Liver (tissue), 9 donors: ENCODE results near the gene JAZF1. TPM values are rescaled to one million over a fixed set of nuclear protein-coding genes. Genes with fewer than 3 reads are reported as not detected.

Experiments
- DNase-seq: peaks from one replicate; pipeline ENCODE4 v3.0.0-alpha.2; 2017; ENCODE audit warnings: low spot score
- H3K27ac ChIP-seq, 2 donors: one replicate each; pipeline ENCODE4 v1.7.0; 2013; ENCODE audit warnings: inconsistent platforms in 2 of 2, low read length in 2 of 2, control low read depth in 1 of 2, low read depth in 1 of 2, mild to moderate bottlenecking in 1 of 2
- H3K27me3 ChIP-seq, 4 donors: one replicate each; pipeline versions ENCODE4 v1.6.1 to v1.7.0; 2013; ENCODE audit warnings: low read length in 3 of 4, inconsistent platforms in 1 of 4, mild to moderate bottlenecking in 1 of 4, moderate library complexity in 1 of 4; ENCODE audit not compliant: control insufficient read depth in 4 of 4, insufficient read depth in 4 of 4
- H3K36me3 ChIP-seq, 4 donors: one replicate each; pipeline versions ENCODE4 v1.6.1 to v1.7.0; 2013; ENCODE audit warnings: low read length in 3 of 4, mild to moderate bottlenecking in 3 of 4, low read depth in 1 of 4, moderate library complexity in 1 of 4; ENCODE audit not compliant: control insufficient read depth in 4 of 4, insufficient read depth in 3 of 4
- H3K4me1 ChIP-seq, 4 donors: one replicate each; pipeline versions ENCODE4 v1.6.1 to v1.7.0; 2013; ENCODE audit warnings: low read length in 3 of 4, mild to moderate bottlenecking in 3 of 4, moderate library complexity in 1 of 4; ENCODE audit not compliant: control insufficient read depth in 4 of 4, insufficient read depth in 4 of 4
- H3K4me3 ChIP-seq, 3 donors: one replicate each; pipeline versions ENCODE4 v1.6.1 to v1.7.0; 2013; ENCODE audit warnings: low read length in 3 of 3, control low read depth in 1 of 3, low read depth in 1 of 3, mild to moderate bottlenecking in 1 of 3
- H3K9ac ChIP-seq, 2 donors: one replicate each; pipeline ENCODE4 v1.7.0; 2013; ENCODE audit warnings: low read length in 2 of 2, mild to moderate bottlenecking in 2 of 2, moderate library complexity in 2 of 2, control low read depth in 1 of 2, low read depth in 1 of 2
- H3K9me3 ChIP-seq, 4 donors: one replicate each; pipeline versions ENCODE4 v1.6.1 to v1.7.0; 2013; ENCODE audit warnings: low read length in 3 of 4; ENCODE audit not compliant: control insufficient read depth in 4 of 4
- EGR1 ChIP-seq, 2 donors: IDR thresholded peaks; 2 replicates each; pipeline ENCODE4 v1.6.1; 2016 to 2018; ENCODE audit warnings: antibody characterized with exemption in 2 of 2, low read depth in 2 of 2
- FOXA1 ChIP-seq: IDR thresholded peaks from 2 replicates; pipeline ENCODE4 v1.6.1; 2016; ENCODE audit warnings: antibody characterized with exemption
- FOXA2 ChIP-seq: IDR thresholded peaks from 2 replicates; pipeline ENCODE4 v1.6.1; 2016; ENCODE audit warnings: antibody characterized with exemption
- GABPA ChIP-seq, 2 donors: IDR thresholded peaks in 1 of 2; conservative IDR thresholded peaks in 1 of 2; 2 replicates each; pipeline ENCODE4 v1.6.1; 2016; ENCODE audit warnings: antibody characterized with exemption in 2 of 2, mild to moderate bottlenecking in 1 of 2, moderate library complexity in 1 of 2
- HNF4A ChIP-seq, 2 donors: conservative IDR thresholded peaks; 2 replicates each; pipeline ENCODE4 v1.6.1; 2016; ENCODE audit warnings: antibody characterized with exemption in 2 of 2, mild to moderate bottlenecking in 2 of 2
- HNF4G ChIP-seq: IDR thresholded peaks from 2 replicates; pipeline ENCODE4 v1.6.1; 2016; ENCODE audit warnings: antibody characterized with exemption
- JUND ChIP-seq, 2 donors: IDR thresholded peaks; 2 replicates each; pipeline ENCODE4 v1.6.1; 2016; ENCODE audit warnings: antibody characterized with exemption in 2 of 2
- RAD21 ChIP-seq, 2 donors: IDR thresholded peaks; 2 replicates each; pipeline ENCODE4 v1.6.1; 2016; ENCODE audit warnings: antibody characterized with exemption in 2 of 2, mild to moderate bottlenecking in 2 of 2
- RXRA ChIP-seq, 2 donors: IDR thresholded peaks; 2 replicates each; pipeline ENCODE4 v1.6.1; 2017 to 2018; ENCODE audit warnings: antibody characterized with exemption in 2 of 2, mild to moderate bottlenecking in 1 of 2
- SP1 ChIP-seq: IDR thresholded peaks from 2 replicates; pipeline ENCODE4 v1.6.1; 2018; ENCODE audit warnings: antibody characterized with exemption, mild to moderate bottlenecking
- TAF1 ChIP-seq: conservative IDR thresholded peaks from 2 replicates; pipeline ENCODE4 v1.6.1; 2016; ENCODE audit warnings: antibody characterized with exemption, mild to moderate bottlenecking
- YY1 ChIP-seq: IDR thresholded peaks from 2 replicates; pipeline ENCODE4 v1.6.1; 2016; ENCODE audit warnings: antibody characterized with exemption, mild to moderate bottlenecking
- WGBS: extraction: QIAGEN DNeasy Blood & Tissue Kit; methylation state at CpG from one replicate; pipeline ENCODE4 v1.1.7; 2013; 5-methylcytosine and 5-hydroxymethylcytosine counted together
- polyA plus RNA-seq, 2 donors: library from polyadenylated mRNA; stranded (reverse) in 1 of 2; unstranded in 1 of 2; fragments of 200-250 nt in 1 of 2; fragments of >200 nt in 1 of 2; fragmentation: Nextera tagmentation in 1 of 2; extraction: Ambion mirVana in 1 of 2; gene quantifications; one replicate each; pipeline versions ENCODE4 v1.2.1 to v1.2.3, GENCODE V29; 2013 to 2015
- total RNA-seq, 2 donors: library from RNA; depleted of rRNA; stranded (reverse); fragments of >200 nt; gene quantifications; one replicate each; pipeline ENCODE4 v1.2.3, GENCODE V29; 2014
- TF ChIP-seq, protein P1 (sequence below): IDR thresholded peaks from 2 replicates; pipeline ENCODE4 v1.6.1; 2016; ENCODE audit warnings: antibody characterized with exemption
- TF ChIP-seq, protein P2 (sequence below): fragments of 150-350 bp; IDR thresholded peaks from 2 replicates; pipeline ENCODE4 v1.5.1; 2017; ENCODE audit warnings: improper control_type of control experiment, low read depth, low read length; ENCODE audit not compliant: missing input control
- TF ChIP-seq, protein P3 (sequence below): IDR thresholded peaks from 2 replicates; pipeline ENCODE4 v1.6.1; 2016; ENCODE audit warnings: antibody characterized with exemption
- TF ChIP-seq, protein P4 (sequence below): IDR thresholded peaks from 2 replicates; pipeline ENCODE4 v1.6.1; 2016; ENCODE audit warnings: antibody characterized with exemption, mild to moderate bottlenecking
- TF ChIP-seq, protein P5 (sequence below): IDR thresholded peaks from 2 replicates; pipeline ENCODE4 v1.6.1; 2016; ENCODE audit warnings: antibody characterized with exemption
- donor health status: healthy.
- donor health status: healthy.
- donor health status: healthy.
- donor health status: healthy.
- donor health status: healthy.

JAZF1 gene
- total and polyA plus RNA-seq, 4 donors: 2.7 to 17.8 (median 4.0) TPM

DNA sequence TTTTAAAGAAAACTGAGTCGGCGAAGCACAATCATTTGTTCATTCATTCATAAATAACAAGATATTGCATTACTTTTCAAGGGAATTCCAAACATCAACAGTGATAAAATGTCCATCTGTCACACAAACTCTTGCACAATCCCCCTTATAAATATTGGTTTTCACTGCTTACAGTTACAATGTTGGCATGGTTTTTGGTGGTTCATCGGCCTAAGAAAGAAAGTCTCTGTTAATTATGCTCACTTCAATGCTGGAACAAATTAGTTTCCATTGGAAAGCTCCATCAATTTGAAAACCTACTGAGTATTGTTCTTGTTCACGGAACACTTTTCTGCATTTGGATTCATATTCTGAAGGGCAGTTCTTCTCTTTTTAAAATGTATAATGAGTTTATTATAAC, 188.5 kb downstream of the JAZF1 start:
- Histone ChIP-seq H3K9me3 (no peaks in the 10 kb centered on the region), H3K4me3 (no peak overlapping the region), H3K4me1 (peaks cover 2 to 24% (median 15%) of the 10 kb centered on the region in 4 donors), H3K36me3 (no peaks in the 10 kb centered on the region), H3K9ac (no peak overlapping the region), H3K27ac (no peak overlapping the region), H3K27me3 (no peaks in the 10 kb centered on the region)
- TF ChIP-seq RAD21 (IDR thresholded peaks at IDR 0.05) (no peak), YY1 (no peak), FOXA2 (no peak)
- TF ChIP-seq, protein P1, sequence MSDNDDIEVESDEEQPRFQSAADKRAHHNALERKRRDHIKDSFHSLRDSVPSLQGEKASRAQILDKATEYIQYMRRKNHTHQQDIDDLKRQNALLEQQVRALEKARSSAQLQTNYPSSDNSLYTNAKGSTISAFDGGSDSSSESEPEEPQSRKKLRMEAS: no peak
- WGBS: 57% methylated on average over 4 of the region's 4 CpGs
- no peak for DNase-seq

DNA sequence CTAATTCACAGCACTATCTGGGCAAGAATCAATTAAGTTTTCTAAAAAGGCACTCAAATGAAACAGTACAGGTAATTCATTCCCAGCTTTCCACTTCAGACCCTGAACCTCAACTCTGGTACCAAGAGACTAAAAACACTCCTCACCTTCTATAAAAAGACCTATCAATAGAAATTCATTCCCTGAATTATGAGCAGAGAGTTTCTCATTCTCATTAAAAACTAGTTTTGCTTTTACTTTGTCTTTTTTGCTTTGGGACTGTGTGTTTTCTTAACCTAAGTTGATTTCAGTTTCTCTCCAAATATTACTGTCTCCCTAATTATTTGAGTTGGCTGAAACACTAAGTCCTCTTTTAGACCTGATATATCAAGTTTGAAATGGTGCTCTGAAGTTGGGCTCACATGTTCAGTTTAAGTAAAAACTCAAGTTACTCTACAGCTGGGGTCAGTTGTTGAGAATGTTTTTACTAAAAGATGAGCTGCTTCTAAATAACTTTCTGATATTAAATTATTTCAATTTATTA, 189.5 kb downstream of the JAZF1 start:
- peaks cover 2 to 24% (median 15%) of the 10 kb centered on the region in 4 donors for H3K4me1 ChIP-seq

More for the DNA sequence above, 189.5 kb downstream of the JAZF1 start:
- DNase-seq: no peak
- H3K9ac ChIP-seq: peak overlapping the region in 1 of 2 donors; percentile 38
- TF ChIP-seq FOXA1 (no peak), JUND (IDR thresholded peaks at IDR 0.05) (no peak), HNF4A (conservative IDR thresholded peaks at IDR 0.05) (no peak), GABPA (IDR thresholded peaks at IDR 0.05 in 1 of 2, conservative IDR thresholded peaks at IDR 0.05 in 1 of 2) (no peak), YY1 (no peak), TAF1 (no peak), EGR1 (IDR thresholded peaks at IDR 0.05; ENCODE audit: low read depth in 2 of 2) (no peak), SP1 (no peak), HNF4G (no peak), RAD21 (IDR thresholded peaks at IDR 0.05) (no peak), RXRA (IDR thresholded peaks at IDR 0.05) (no peak)
- TF ChIP-seq, protein P1: no peak
- TF ChIP-seq, protein P2, sequence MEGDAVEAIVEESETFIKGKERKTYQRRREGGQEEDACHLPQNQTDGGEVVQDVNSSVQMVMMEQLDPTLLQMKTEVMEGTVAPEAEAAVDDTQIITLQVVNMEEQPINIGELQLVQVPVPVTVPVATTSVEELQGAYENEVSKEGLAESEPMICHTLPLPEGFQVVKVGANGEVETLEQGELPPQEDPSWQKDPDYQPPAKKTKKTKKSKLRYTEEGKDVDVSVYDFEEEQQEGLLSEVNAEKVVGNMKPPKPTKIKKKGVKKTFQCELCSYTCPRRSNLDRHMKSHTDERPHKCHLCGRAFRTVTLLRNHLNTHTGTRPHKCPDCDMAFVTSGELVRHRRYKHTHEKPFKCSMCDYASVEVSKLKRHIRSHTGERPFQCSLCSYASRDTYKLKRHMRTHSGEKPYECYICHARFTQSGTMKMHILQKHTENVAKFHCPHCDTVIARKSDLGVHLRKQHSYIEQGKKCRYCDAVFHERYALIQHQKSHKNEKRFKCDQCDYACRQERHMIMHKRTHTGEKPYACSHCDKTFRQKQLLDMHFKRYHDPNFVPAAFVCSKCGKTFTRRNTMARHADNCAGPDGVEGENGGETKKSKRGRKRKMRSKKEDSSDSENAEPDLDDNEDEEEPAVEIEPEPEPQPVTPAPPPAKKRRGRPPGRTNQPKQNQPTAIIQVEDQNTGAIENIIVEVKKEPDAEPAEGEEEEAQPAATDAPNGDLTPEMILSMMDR: no peak
- TF ChIP-seq, protein P3, sequence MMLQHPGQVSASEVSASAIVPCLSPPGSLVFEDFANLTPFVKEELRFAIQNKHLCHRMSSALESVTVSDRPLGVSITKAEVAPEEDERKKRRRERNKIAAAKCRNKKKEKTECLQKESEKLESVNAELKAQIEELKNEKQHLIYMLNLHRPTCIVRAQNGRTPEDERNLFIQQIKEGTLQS: no peak
- TF ChIP-seq, protein P4, sequence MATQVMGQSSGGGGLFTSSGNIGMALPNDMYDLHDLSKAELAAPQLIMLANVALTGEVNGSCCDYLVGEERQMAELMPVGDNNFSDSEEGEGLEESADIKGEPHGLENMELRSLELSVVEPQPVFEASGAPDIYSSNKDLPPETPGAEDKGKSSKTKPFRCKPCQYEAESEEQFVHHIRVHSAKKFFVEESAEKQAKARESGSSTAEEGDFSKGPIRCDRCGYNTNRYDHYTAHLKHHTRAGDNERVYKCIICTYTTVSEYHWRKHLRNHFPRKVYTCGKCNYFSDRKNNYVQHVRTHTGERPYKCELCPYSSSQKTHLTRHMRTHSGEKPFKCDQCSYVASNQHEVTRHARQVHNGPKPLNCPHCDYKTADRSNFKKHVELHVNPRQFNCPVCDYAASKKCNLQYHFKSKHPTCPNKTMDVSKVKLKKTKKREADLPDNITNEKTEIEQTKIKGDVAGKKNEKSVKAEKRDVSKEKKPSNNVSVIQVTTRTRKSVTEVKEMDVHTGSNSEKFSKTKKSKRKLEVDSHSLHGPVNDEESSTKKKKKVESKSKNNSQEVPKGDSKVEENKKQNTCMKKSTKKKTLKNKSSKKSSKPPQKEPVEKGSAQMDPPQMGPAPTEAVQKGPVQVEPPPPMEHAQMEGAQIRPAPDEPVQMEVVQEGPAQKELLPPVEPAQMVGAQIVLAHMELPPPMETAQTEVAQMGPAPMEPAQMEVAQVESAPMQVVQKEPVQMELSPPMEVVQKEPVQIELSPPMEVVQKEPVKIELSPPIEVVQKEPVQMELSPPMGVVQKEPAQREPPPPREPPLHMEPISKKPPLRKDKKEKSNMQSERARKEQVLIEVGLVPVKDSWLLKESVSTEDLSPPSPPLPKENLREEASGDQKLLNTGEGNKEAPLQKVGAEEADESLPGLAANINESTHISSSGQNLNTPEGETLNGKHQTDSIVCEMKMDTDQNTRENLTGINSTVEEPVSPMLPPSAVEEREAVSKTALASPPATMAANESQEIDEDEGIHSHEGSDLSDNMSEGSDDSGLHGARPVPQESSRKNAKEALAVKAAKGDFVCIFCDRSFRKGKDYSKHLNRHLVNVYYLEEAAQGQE: no peak
- TF ChIP-seq, protein P5, sequence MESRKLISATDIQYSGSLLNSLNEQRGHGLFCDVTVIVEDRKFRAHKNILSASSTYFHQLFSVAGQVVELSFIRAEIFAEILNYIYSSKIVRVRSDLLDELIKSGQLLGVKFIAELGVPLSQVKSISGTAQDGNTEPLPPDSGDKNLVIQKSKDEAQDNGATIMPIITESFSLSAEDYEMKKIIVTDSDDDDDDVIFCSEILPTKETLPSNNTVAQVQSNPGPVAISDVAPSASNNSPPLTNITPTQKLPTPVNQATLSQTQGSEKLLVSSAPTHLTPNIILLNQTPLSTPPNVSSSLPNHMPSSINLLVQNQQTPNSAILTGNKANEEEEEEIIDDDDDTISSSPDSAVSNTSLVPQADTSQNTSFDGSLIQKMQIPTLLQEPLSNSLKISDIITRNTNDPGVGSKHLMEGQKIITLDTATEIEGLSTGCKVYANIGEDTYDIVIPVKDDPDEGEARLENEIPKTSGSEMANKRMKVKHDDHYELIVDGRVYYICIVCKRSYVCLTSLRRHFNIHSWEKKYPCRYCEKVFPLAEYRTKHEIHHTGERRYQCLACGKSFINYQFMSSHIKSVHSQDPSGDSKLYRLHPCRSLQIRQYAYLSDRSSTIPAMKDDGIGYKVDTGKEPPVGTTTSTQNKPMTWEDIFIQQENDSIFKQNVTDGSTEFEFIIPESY: no peak
- no peaks in the 10 kb centered on the region for H3K36me3 ChIP-seq
- no peaks in the 10 kb centered on the region for H3K9me3 ChIP-seq
- peak overlapping the region in 1 of 2 donors; percentile 43 for H3K27ac ChIP-seq
- H3K4me3 ChIP-seq: no peak overlapping the region
- H3K27me3 ChIP-seq: no peaks in the 10 kb centered on the region
